Fibroblast of skin of abdomen (primary cell): ENCODE measurements around the gene HS6ST3.
"Not testable (repeated sequence)": the region's sequence is repeated elsewhere in the genome, so short reads cannot be mapped to it uniquely, and the experiment has no call there.

Experiments used
- DNase-seq: peaks from one replicate; pipeline ENCODE4 v3.0.0-alpha.2; 2013

The HS6ST3 gene

GRCh38 chr13:96743296-96744089 is 653.6 kb downstream of the HS6ST3 start:
- no peak for DNase-seq

- no peak for DNase-seq
Measured at GRCh38 chr13:96744367-96745331, 654.7 kb downstream of the HS6ST3 start.

- no peak for DNase-seq
Measured at GRCh38 chr13:96746886-96747285, 657.0 kb downstream of the HS6ST3 start.

GRCh38 chr13:96749825-96750224 is 659.9 kb downstream of the HS6ST3 start:
- DNase-seq, result no peak

- DNase-seq, result no peak
Measured at GRCh38 chr13:96751089-96751488, 661.2 kb downstream of the HS6ST3 start.

GRCh38 chr13:96762876-96763275 is 673.0 kb downstream of the HS6ST3 start:
- DNase-seq, result peak; percentile 4

GRCh38 chr13:96766306-96766705 is 676.4 kb downstream of the HS6ST3 start:
- no peak for DNase-seq

- DNase-seq, result no peak
Measured at GRCh38 chr13:96768524-96768923, 678.6 kb downstream of the HS6ST3 start.

- DNase-seq, result no peak
Measured at GRCh38 chr13:96769874-96770273, 680.0 kb downstream of the HS6ST3 start.

GRCh38 chr13:96771486-96772367 is 681.8 kb downstream of the HS6ST3 start:
- peak; percentile 33 for DNase-seq

- no peak for DNase-seq
Measured at GRCh38 chr13:96772426-96772825, 682.5 kb downstream of the HS6ST3 start.

GRCh38 chr13:96778302-96778701 is 688.4 kb downstream of the HS6ST3 start:
- DNase-seq, result not testable (repeated sequence)

GRCh38 chr13:96779691-96780090 is 689.8 kb downstream of the HS6ST3 start:
- DNase-seq, result no peak

GRCh38 chr13:96780105-96780504 is 690.2 kb downstream of the HS6ST3 start:
- no peak for DNase-seq

- DNase-seq, result no peak
Measured at GRCh38 chr13:96781141-96781540, 691.2 kb downstream of the HS6ST3 start.

- DNase-seq, result no peak
Measured at GRCh38 chr13:96782186-96782585, 692.3 kb downstream of the HS6ST3 start.

- DNase-seq, result no peak
Measured at GRCh38 chr13:96783057-96783456, 693.1 kb downstream of the HS6ST3 start.

GRCh38 chr13:96783511-96783910 is 693.6 kb downstream of the HS6ST3 start:
- DNase-seq, result no peak

GRCh38 chr13:96785986-96786385 is 696.1 kb downstream of the HS6ST3 start:
- no peak for DNase-seq

GRCh38 chr13:96792188-96792587 is 702.3 kb downstream of the HS6ST3 start:
- no peak for DNase-seq

- DNase-seq, result no peak
Measured at GRCh38 chr13:96792736-96793403, 703.0 kb downstream of the HS6ST3 start.

- no peak for DNase-seq
Measured at GRCh38 chr13:96793404-96793755, 703.5 kb downstream of the HS6ST3 start.
